CD4-positive, alpha-beta T cell (primary cell): ENCODE measurements around the gene UNC13A. TPM values are rescaled to one million over a fixed set of nuclear protein-coding genes. Genes with fewer than 3 reads are reported as not detected.

ENCODE experiments used
- ATAC-seq: fragments of 200-7000 bp; cut with Tn5 transposase; one replicate; pipeline ENCODE4 v1.10.0; 2022; ENCODE audit warnings: mild to moderate bottlenecking; ENCODE audit not compliant: poor library complexity
- CTCF ChIA-PET: fragments of 350-600 bp; sonication (Branson Sonifier 250); formaldehyde crosslinking; loops from one replicate; lab custom pipeline; 2021; ENCODE audit warnings: antibody characterized with exemption, inconsistent platforms; lab: Charles Lee
- POLR2A ChIA-PET: fragments of 350-600 bp; sonication (Branson Sonifier 250); formaldehyde crosslinking; loops from one replicate; lab custom pipeline; 2021; ENCODE audit warnings: antibody characterized with exemption, inconsistent platforms; lab: Charles Lee
- DNase-seq, 14 experiments: peaks; one replicate each; pipeline ENCODE4 v3.0.0-alpha.2; 2013 to 2020; ENCODE audit warnings: mixed read lengths in 2 of 14
- H3K27ac ChIP-seq, 2 donors: one replicate each; pipeline versions ENCODE4 v1.5.1 to v1.7.0; 2013; ENCODE audit warnings: low read length in 2 of 2, low read depth in 1 of 2, mild to moderate bottlenecking in 1 of 2
- H3K27me3 ChIP-seq, 2 experiments: 1 replicate in 1 of 2; 2 replicates in 1 of 2; pipeline versions ENCODE4 v1.6.1 to v1.7.0; 2013; ENCODE audit warnings: low read length in 2 of 2, control low read depth in 1 of 2, mild to moderate bottlenecking in 1 of 2, moderate library complexity in 1 of 2; ENCODE audit not compliant: insufficient read depth in 2 of 2, control insufficient read depth in 1 of 2
- H3K36me3 ChIP-seq: one replicate; pipeline ENCODE4 v1.6.1; 2013; ENCODE audit warnings: low read length, control low read depth; ENCODE audit not compliant: insufficient read depth
- H3K4me1 ChIP-seq: one replicate; pipeline ENCODE4 v1.6.1; 2013; ENCODE audit warnings: low read length, control low read depth; ENCODE audit not compliant: insufficient read depth
- H3K4me3 ChIP-seq: one replicate; pipeline ENCODE4 v1.5.1; 2013; ENCODE audit warnings: mild to moderate bottlenecking, low read length, moderate library complexity
- H3K9me3 ChIP-seq, 2 experiments: 1 replicate in 1 of 2; 2 replicates in 1 of 2; pipeline versions ENCODE4 v1.6.1 to v1.7.0; 2013; ENCODE audit warnings: low read length in 2 of 2, mild to moderate bottlenecking in 2 of 2, control low read depth in 1 of 2, moderate library complexity in 1 of 2; ENCODE audit not compliant: control insufficient read depth in 1 of 2, insufficient read depth in 1 of 2
- H3K27ac Mint-ChIP-seq: one replicate; pipeline ENCODE4 v1.8.0; 2020; ENCODE audit warnings: mixed read lengths
- H3K27me3 Mint-ChIP-seq: one replicate; pipeline ENCODE4 v1.8.0; 2021; ENCODE audit warnings: mixed read lengths
- H3K36me3 Mint-ChIP-seq: one replicate; pipeline ENCODE4 v1.8.0; 2021; ENCODE audit warnings: low read depth, mixed read lengths
- H3K4me1 Mint-ChIP-seq: one replicate; pipeline ENCODE4 v1.8.0; 2021; ENCODE audit warnings: low read depth, mixed read lengths
- H3K4me3 Mint-ChIP-seq: one replicate; pipeline ENCODE4 v1.8.0; 2020; ENCODE audit warnings: mild to moderate bottlenecking, mixed read lengths
- H3K9me3 Mint-ChIP-seq: one replicate; pipeline ENCODE4 v1.8.0; 2020; ENCODE audit warnings: mixed read lengths
- intact Hi-C, 2 experiments: fragments of 100-400 bp; cut with DNase I in 1 of 2; cut with micrococcal nuclease in 1 of 2; formaldehyde crosslinking; loops; one replicate each; pipeline versions ENCODE4 v1.15.1 to v1.9.0; 2023 to 2025; cut with DNase I, micrococcal nuclease
- total RNA-seq, 174 experiments: library from RNA in 2 of 174; stranded (reverse) in 2 of 174; gene quantifications; one replicate each; pipeline ENCODE4 v1.2.3 and lab custom pipeline; 2021 to 2026
- TF ChIP-seq, protein P1 (sequence below): fragments of 200-600 bp; IDR thresholded peaks from one replicate; pipeline ENCODE4 v1.8.0; 2022; ENCODE audit warnings: antibody characterized with exemption, mild to moderate bottlenecking

Gene UNC13A
- total RNA-seq, 2 experiments from 2014 or later, result 0.11 to 0.14 TPM

DNA sequence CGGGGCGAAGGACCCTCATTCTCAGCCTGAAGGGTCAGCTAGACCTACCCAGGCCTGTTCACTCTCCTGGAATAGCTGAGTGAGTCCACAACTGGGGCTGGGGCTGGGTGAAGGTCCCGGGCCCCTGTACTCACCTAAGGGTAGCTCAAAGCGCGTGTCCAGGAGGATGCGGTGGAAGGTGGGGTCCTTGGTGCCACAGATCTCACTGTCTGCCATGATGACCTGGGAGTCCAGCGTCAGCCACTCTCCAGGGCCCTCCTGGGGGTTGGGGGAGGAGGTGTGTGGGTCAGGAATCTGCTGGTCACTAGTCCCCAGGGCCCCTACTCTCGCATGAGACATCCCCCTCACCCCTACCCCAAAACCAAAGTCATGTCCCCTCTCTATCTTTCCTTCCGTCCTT lies 18.7 kb downstream of the UNC13A start:
- intact Hi-C loops, result no loop called here
- H3K9me3 ChIP-seq, result peaks cover 12 to 13% of the 10 kb centered on the region in 2 experiments
- no peaks in the 10 kb centered on the region for H3K4me1 ChIP-seq
- DNase-seq (no peak), ATAC-seq (no peak)
- H3K27ac ChIP-seq, result no peak overlapping the region
- ChIA-PET POLR2A (no interaction called here), CTCF (no interaction called here)
- peaks cover 6% of the 10 kb centered on the region for H3K9me3 Mint-ChIP-seq
- H3K36me3 Mint-ChIP-seq, result no peaks in the 10 kb centered on the region
- H3K27me3 Mint-ChIP-seq, result peaks cover 14% of the 10 kb centered on the region
- no peaks in the 10 kb centered on the region for H3K4me1 Mint-ChIP-seq
- H3K36me3 ChIP-seq, result no peaks in the 10 kb centered on the region
- TF ChIP-seq, protein P1, sequence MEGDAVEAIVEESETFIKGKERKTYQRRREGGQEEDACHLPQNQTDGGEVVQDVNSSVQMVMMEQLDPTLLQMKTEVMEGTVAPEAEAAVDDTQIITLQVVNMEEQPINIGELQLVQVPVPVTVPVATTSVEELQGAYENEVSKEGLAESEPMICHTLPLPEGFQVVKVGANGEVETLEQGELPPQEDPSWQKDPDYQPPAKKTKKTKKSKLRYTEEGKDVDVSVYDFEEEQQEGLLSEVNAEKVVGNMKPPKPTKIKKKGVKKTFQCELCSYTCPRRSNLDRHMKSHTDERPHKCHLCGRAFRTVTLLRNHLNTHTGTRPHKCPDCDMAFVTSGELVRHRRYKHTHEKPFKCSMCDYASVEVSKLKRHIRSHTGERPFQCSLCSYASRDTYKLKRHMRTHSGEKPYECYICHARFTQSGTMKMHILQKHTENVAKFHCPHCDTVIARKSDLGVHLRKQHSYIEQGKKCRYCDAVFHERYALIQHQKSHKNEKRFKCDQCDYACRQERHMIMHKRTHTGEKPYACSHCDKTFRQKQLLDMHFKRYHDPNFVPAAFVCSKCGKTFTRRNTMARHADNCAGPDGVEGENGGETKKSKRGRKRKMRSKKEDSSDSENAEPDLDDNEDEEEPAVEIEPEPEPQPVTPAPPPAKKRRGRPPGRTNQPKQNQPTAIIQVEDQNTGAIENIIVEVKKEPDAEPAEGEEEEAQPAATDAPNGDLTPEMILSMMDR, result no peak
- H3K27me3 ChIP-seq, result peaks cover 0 to 3% of the 10 kb centered on the region in 2 experiments
- no peak overlapping the region for H3K4me3 Mint-ChIP-seq
- no peak overlapping the region for H3K27ac Mint-ChIP-seq
- no peak overlapping the region for H3K4me3 ChIP-seq

DNA sequence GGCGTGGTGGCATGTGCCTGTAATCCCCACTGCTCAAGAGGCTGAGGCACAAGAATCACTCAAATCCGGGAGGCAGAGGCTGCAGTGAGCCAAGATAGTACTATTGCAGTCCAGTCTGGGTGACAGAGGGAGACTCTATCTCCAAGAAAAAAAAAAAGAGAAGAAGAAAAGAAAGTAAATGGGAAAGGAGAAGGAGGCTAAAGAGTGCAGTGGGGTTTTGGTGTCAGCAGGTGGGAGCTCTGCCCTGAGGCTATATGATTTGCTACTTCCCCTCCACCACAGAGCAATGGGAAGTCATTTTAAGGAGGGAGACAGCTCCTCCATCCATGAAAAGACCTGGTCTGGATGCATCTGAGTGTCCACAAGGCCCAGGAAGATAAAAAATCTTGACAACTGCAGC lies 23.1 kb downstream of the UNC13A start:
- ChIA-PET POLR2A (no interaction called here), CTCF (no interaction called here)
- peaks cover 0 to 5% of the 10 kb centered on the region in 2 experiments for H3K27me3 ChIP-seq
- Mint-ChIP-seq H3K27me3 (peaks cover 9% of the 10 kb centered on the region), H3K36me3 (no peaks in the 10 kb centered on the region), H3K4me3 (no peak overlapping the region), H3K9me3 (peaks cover 4% of the 10 kb centered on the region), H3K27ac (no peak overlapping the region), H3K4me1 (no peaks in the 10 kb centered on the region)
- peaks cover 12 to 18% of the 10 kb centered on the region in 2 experiments for H3K9me3 ChIP-seq
- no peak overlapping the region for H3K27ac ChIP-seq
- DNase-seq, result no peak
- intact Hi-C loops, result no loop called here
- no peak overlapping the region for H3K4me3 ChIP-seq
- ATAC-seq, result no peak
- no peaks in the 10 kb centered on the region for H3K36me3 ChIP-seq
- no peaks in the 10 kb centered on the region for H3K4me1 ChIP-seq
- TF ChIP-seq, protein P1, result no peak

DNA sequence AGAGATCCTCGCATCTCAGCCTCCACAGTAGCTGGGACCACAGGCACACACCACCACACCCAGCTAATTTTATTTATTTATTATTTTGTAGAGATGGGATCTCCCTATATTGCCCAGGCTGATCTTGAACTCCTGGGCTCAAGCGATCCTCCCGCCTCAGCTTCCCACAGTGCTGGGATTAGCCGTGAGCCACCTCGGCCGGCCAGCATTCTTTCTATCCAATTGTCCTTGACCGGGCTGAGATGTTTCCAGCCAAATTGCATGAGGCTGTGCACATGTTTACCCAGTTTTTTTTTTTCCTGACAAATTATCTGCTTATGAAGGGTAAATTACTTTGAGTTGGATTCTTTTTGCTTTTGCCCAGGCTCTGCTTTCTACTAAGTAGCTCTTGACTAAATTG lies 28.2 kb downstream of the UNC13A start:
- no peak overlapping the region for H3K4me3 Mint-ChIP-seq
- H3K4me1 ChIP-seq, result no peaks in the 10 kb centered on the region
- no peak overlapping the region for H3K4me3 ChIP-seq
- no peaks in the 10 kb centered on the region for H3K36me3 Mint-ChIP-seq
- H3K9me3 ChIP-seq, result peaks cover 3 to 11% of the 10 kb centered on the region in 2 experiments
- intact Hi-C loops, result no loop called here
- no peak overlapping the region for H3K27ac Mint-ChIP-seq
- peaks cover 13% of the 10 kb centered on the region for H3K27me3 Mint-ChIP-seq
- H3K4me1 Mint-ChIP-seq, result no peaks in the 10 kb centered on the region
- ChIA-PET POLR2A (no interaction called here), CTCF (no interaction called here)
- H3K36me3 ChIP-seq, result no peaks in the 10 kb centered on the region
- TF ChIP-seq, protein P1, result no peak
- peaks cover 1% of the 10 kb centered on the region for H3K9me3 Mint-ChIP-seq
- H3K27ac ChIP-seq, result no peak overlapping the region
- DNase-seq, result no peak
- ATAC-seq, result no peak
- H3K27me3 ChIP-seq, result peaks cover 4 to 6% of the 10 kb centered on the region in 2 experiments
